Activated CD4-positive, CD25-positive, alpha-beta regulatory T cell treated with anti-CD3 and anti-CD28 coated beads, Interleukin-2, amount 50 U/mL, for 16 hours (primary cell): ENCODE results near the gene CD200R1.

Experiments
- DNase-seq: peaks from one replicate; pipeline ENCODE4 v3.0.0-alpha.2; 2020; ENCODE audit warnings: low read depth, low spot score

Gene CD200R1, protein sequence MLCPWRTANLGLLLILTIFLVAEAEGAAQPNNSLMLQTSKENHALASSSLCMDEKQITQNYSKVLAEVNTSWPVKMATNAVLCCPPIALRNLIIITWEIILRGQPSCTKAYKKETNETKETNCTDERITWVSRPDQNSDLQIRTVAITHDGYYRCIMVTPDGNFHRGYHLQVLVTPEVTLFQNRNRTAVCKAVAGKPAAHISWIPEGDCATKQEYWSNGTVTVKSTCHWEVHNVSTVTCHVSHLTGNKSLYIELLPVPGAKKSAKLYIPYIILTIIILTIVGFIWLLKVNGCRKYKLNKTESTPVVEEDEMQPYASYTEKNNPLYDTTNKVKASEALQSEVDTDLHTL

DNA sequence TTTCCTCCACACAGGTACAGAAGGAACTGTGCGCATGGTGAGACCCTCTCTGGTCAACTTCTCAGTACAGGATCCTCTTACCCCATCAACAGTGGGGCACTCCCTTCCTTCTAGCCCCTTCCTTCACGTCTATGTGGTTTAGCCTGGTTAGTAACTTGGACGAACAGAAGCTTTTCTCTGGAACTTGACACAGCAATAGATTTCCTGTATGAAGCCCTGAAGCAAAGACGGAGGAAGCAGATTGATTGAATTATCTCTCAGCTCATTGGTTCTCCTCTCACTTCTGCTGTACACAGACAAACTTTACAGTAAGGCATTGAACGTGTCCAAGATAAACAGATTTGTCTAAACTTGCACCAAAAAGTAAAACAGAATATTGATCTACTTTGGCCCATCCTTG, at the start of gene CD200R1:
Gene CD200R1 (minus strand): TSS at position 210 of the 400 bp plus-strand sequence. CDS start 246 bp downstream, outside the sequence.
- no peak for DNase-seq

GRCh38 chr3:113021471-113021870, 46.6 kb upstream of the CD200R1 start:
- no peak for DNase-seq

DNA sequence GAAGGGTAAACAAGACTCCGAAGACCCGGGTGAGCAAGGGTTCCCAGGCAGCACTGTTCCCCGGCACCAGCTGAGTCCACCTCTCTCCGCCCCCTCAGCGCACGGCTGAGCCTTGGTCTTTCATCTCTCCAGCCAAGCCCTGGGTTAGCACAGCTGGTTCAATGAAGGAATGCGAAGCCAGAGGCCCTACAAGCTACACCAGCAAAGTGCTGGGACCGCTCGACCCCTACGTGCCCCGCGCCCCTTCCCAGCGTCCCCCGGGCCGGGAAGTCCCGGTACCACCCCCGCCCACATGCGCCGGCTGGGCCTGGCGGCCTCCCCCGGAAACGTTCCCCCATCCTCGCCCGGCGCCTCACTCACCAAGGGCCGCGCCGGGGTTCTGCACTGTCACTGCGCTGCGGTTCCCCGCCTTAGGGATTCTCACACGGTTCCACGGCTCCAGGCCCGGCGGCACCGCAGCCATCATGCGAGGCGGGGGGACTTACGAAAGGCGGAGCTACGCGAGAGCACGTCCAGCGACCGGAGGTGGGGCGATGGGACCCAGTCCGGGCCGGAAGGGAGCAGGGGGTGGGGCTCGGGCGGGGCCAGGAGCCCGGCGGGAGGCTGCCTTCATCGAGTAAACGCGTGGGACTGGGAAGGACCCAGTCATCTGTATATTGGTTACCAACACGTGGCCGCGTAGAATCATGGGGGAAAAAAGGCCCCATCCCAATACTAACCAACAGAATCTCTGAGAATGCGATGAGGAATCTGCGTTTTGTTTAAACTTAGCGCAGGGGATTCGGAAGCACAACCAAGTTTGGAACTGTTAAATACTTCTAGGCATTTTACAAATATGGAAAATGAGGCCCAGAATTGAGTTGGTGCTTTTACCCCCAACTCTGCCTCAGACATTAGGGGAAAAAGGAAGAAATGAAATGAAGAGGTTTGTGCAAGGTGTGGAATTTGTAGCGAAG, 44.6 kb upstream of the CD200R1 start:
- DNase-seq = peak; percentile 58

- DNase-seq = no peak
Observed at GRCh38 chr3:113018536-113019181, 43.8 kb upstream of the CD200R1 start.

DNA sequence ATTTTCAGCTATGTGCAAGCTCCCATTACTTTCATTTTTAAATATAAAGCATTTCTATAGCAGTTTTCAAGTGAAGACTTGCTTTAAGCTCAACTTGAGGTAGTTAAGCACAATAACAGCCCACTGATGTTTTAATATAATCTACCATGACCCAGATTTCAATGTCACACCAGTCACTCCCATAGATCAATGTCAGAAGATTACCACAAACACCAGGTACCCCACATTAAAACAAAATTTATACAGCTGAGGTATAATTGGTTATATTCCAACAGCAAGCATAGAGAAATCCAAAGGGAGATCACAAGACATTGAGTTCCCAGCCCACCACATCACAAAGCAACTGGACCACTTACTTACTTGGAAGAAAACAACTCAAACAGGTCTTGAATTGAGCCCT, 38.7 kb upstream of the CD200R1 start:
- DNase-seq = no peak

GRCh38 chr3:113008117-113008516, 33.2 kb upstream of the CD200R1 start:
- DNase-seq = no peak

GRCh38 chr3:113006359-113007056, 31.6 kb upstream of the CD200R1 start:
- no peak for DNase-seq

DNA sequence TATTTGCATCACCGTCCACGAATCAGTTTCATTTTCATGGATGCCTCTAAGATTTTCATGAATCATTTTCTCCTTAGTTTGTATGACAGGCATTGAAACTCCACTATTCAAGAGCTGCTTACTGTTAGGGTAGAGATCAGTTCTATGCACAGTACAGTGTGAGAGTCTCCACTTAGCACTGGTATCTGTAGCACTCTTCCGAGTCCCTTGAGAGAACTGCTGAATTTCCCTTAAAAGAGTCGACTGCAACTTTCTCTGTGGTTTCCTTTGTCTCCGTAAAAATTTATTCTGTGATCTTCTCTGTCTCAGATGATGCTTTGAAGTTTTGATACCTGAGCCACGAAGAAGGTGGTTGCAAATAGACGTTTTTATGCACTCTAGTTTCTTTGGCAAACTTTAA, 30.7 kb upstream of the CD200R1 start:
- DNase-seq = no peak

GRCh38 chr3:113002679-113003078, 27.8 kb upstream of the CD200R1 start:
- DNase-seq = no peak

- DNase-seq = no peak
Observed at GRCh38 chr3:113002037-113002436, 27.1 kb upstream of the CD200R1 start.

GRCh38 chr3:113000691-113001090, 25.8 kb upstream of the CD200R1 start:
- DNase-seq = no peak

- DNase-seq = no peak
Observed at GRCh38 chr3:112995800-112996199, 20.9 kb upstream of the CD200R1 start.

DNA sequence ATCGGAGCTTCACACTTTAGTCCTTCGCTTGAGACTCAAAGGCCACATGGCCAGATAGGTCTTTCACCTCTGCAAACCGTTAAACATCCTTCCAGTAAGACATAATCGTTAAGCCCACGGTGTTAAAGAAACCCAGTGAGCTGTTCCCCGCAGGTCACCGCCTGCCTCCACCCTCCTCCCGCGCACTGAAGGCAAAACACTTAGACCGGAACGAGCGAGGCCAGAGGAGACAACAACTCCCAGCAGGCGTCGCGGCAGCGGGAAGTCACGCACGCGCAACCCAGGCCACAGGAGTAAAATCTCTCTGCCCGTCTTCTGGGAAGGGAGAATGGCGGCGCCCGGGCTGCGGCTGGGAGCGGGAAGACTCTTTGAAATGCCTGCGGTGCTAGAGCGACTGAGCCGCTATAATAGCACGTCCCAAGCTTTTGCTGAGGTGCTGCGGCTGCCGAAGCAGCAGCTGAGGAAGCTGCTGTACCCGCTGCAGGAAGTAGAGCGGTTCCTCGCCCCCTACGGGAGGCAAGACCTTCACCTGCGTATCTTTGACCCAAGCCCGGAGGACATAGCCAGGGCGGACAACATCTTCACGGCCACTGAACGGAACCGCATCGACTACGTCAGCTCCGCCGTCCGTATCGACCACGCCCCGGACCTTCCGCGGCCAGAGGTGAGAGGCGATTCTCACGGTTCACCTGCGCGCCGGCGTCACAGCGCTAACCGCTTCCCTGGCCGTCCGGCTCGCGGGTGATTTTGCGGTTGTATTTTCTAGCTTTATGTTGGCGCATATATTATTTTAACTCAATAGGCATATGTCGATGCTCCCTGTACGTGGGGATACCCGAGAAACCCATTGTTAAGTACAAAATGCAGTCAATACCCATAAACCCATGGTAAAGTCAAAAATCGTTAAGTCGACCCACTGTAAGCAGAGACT, 16.0 kb upstream of the CD200R1 start, which contains the start of gene GTPBP8:
Gene GTPBP8 (plus strand): TSS at position 313 of the 931 bp plus-strand sequence. CDS start 16 bp downstream, at position 329.
- peak; percentile 68 for DNase-seq

GRCh38 chr3:112987710-112988334, 12.9 kb upstream of the CD200R1 start:
- DNase-seq = no peak

DNA sequence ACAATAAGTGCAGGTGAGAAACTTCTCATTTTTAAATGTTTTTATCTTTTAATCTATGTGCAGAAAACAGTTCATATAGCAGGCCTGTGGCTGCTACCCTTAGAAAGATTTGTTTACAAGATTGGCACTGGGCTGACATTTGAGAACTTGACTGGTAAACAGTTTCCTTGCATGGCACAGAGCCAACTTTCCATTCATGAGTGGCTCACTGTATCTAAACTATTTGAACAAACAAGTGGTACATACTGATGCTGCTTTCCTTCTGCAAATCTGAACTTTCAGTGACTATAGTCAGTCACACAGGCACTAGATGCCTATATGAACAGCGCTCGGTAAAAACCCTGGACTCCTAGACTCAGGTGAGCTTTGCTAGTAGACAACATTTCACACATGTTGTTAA, 9.6 kb upstream of the CD200R1 start:
- no peak for DNase-seq

DNA sequence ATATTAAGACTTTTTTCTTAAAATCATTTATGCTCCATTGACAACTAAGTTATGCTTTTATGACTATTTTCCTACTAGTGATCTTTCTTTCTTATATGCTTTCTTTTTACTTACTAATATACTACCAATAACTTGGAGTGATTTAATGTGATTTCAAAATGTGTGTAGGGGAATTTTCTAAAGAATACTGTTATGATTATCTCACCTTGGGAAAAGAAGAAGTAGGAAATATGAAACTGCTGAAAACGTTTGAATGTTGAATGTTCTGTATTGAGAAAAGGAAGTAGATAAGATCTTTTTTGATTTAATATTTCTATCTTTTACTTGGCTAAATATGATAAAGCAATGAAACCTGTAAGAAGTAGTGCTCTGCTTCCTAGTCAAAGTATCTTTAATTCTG, 7.8 kb upstream of the CD200R1 start:
- no peak for DNase-seq

- no peak for DNase-seq
Observed at GRCh38 chr3:112980080-112980479, 5.2 kb upstream of the CD200R1 start.

- DNase-seq = no peak
Observed at GRCh38 chr3:112979244-112979832, 4.4 kb upstream of the CD200R1 start.

DNA sequence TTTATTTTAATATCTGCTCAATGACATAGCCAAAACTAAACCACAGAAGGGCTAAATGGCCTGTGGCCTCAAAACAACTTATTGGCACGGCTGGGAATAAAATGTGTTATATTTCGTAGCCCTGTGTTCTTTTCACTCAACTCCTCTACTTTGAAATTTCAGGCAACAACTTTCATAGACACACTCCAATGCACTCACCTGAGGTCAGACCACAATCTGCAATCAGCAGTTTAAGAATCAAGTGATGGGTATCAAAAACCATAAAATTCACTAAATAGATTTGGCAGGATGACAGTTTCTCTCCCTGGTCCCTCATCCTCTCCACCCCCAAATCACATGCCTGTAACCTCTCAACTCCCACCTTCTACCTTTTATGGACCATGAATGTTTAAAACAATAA, 2.0 kb upstream of the CD200R1 start:
- no peak for DNase-seq
